Astrocyte (in vitro differentiated cells and primary cell): ENCODE data around the gene ULK3. TPM values are rescaled to one million over a fixed set of nuclear protein-coding genes. Genes with fewer than 3 reads are reported as not detected.

Experiments
- DNase-seq: peaks from one replicate; pipeline ENCODE4 v3.0.0-alpha.2; 2010; ENCODE audit warnings: low read depth
- FAIRE-seq: peaks from 2 replicates; lab custom pipeline; 2011; peaks lifted over from hg19 to GRCh38; lab: Jason Lieb, UNC
- H2AFZ ChIP-seq: 2 replicates; pipeline ENCODE4 v1.6.0; 2012; ENCODE audit warnings: low read depth, low read length, inconsistent platforms
- H3K27ac ChIP-seq: 2 replicates; pipeline ENCODE4 v1.5.1; 2011; ENCODE audit warnings: low read depth, low read length, inconsistent platforms
- H3K27me3 ChIP-seq: 2 replicates; pipeline ENCODE4 v1.6.0; 2011; ENCODE audit warnings: low read length, inconsistent platforms; ENCODE audit not compliant: insufficient read depth
- H3K36me3 ChIP-seq: 2 replicates; pipeline ENCODE4 v1.5.1; 2011; ENCODE audit warnings: low read length, inconsistent platforms; ENCODE audit not compliant: insufficient read depth
- H3K4me1 ChIP-seq: 2 replicates; pipeline ENCODE4 v1.5.1; 2011; ENCODE audit warnings: low read length, inconsistent platforms; ENCODE audit not compliant: insufficient read depth
- H3K4me2 ChIP-seq: 2 replicates; pipeline ENCODE4 v1.6.0; 2012; ENCODE audit warnings: low read length, inconsistent platforms
- H3K4me3 ChIP-seq: 2 replicates; pipeline ENCODE4 v1.5.1; 2011; ENCODE audit warnings: low read depth, mild to moderate bottlenecking, low read length, inconsistent platforms; ENCODE audit not compliant: insufficient read depth
- H3K79me2 ChIP-seq: 2 replicates; pipeline ENCODE4 v1.6.0; 2012; ENCODE audit warnings: mild to moderate bottlenecking, low read length, inconsistent platforms; ENCODE audit not compliant: insufficient read depth
- H3K9ac ChIP-seq: 2 replicates; pipeline ENCODE4 v1.6.0; 2012; ENCODE audit warnings: mild to moderate bottlenecking, low read length, inconsistent platforms
- H3K9me3 ChIP-seq: 2 replicates; pipeline ENCODE4 v1.5.1; 2012; ENCODE audit warnings: low read depth, mild to moderate bottlenecking, low read length, inconsistent platforms; ENCODE audit not compliant: insufficient read depth
- H4K20me1 ChIP-seq: 2 replicates; pipeline ENCODE4 v1.6.0; 2012; ENCODE audit warnings: low read length, inconsistent platforms; ENCODE audit not compliant: insufficient read depth
- H3K27ac Mint-ChIP-seq: one replicate; pipeline ENCODE4 v1.8.0; 2021; ENCODE audit warnings: mild to moderate bottlenecking, mixed read lengths; ENCODE audit not compliant: unreplicated experiment
- H3K27me3 Mint-ChIP-seq: one replicate; pipeline ENCODE4 v1.8.0; 2021; ENCODE audit warnings: low read depth, mixed read lengths; ENCODE audit not compliant: unreplicated experiment
- H3K36me3 Mint-ChIP-seq: one replicate; pipeline ENCODE4 v1.8.0; 2021; ENCODE audit warnings: low read depth, mixed read lengths; ENCODE audit not compliant: unreplicated experiment
- H3K4me1 Mint-ChIP-seq: one replicate; pipeline ENCODE4 v1.8.0; 2021; ENCODE audit warnings: low read depth, mixed read lengths; ENCODE audit not compliant: unreplicated experiment
- H3K4me3 Mint-ChIP-seq: one replicate; pipeline ENCODE4 v1.8.0; 2021; ENCODE audit warnings: mild to moderate bottlenecking, moderate library complexity, mixed read lengths; ENCODE audit not compliant: unreplicated experiment
- H3K9me3 Mint-ChIP-seq: one replicate; pipeline ENCODE4 v1.8.0; 2021; ENCODE audit warnings: mild to moderate bottlenecking, mixed read lengths; ENCODE audit not compliant: unreplicated experiment
- EZH2 ChIP-seq: IDR thresholded peaks from 2 replicates; pipeline ENCODE4 v1.6.1; 2012; ENCODE audit warnings: mild to moderate bottlenecking, low read length, inconsistent platforms; ENCODE audit not compliant: insufficient read depth
- total RNA-seq: library from RNA; stranded (reverse); gene quantifications from 2 replicates; pipeline ENCODE4 v1.2.1, GENCODE V29; 2021
- TF ChIP-seq, protein P1 (sequence below): IDR thresholded peaks from 2 replicates; pipeline ENCODE4 v1.5.1; 2011; ENCODE audit warnings: low read depth, mild to moderate bottlenecking, inconsistent platforms, low read length, moderate library complexity; ENCODE audit not compliant: insufficient read depth

ULK3 gene
- total RNA-seq, 1 donor from 2014 or later: 15.6 TPM

DNA sequence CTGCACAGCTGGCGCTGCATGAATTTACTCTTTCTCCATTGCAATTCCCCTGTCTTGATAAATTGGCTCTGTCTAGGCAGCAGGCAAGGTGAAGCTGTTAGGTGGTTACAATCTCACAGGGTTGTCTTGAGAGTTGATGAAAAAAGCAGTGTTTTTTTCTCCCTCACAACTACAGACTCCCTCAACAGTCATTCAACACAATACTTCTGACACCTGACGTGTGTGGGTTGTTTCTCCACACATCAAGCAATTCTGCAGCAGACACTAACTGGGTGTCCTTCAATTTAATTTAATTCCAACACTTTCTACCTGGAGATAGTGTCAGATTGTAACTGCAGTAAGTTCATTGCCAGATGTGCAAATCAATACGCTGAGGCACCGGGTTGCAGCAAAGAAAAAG, 35.3 kb upstream of the ULK3 start:
- peaks cover 1% of the 10 kb centered on the region for H3K27me3 Mint-ChIP-seq
- Histone ChIP-seq H2AFZ (no peak overlapping the region), H3K9ac (no peak overlapping the region), H3K27me3 (no peaks in the 10 kb centered on the region), H3K9me3 (peaks cover 5% of the 10 kb centered on the region), H3K4me3 (no peak overlapping the region), H4K20me1 (no peaks in the 10 kb centered on the region), H3K4me1 (peaks cover 3% of the 10 kb centered on the region), H3K4me2 (no peak overlapping the region), H3K79me2 (no peaks in the 10 kb centered on the region), H3K27ac (no peak overlapping the region), H3K36me3 (no peaks in the 10 kb centered on the region)
- H3K4me3 Mint-ChIP-seq: no peak overlapping the region
- FAIRE-seq (no peak), DNase-seq (no peak)
- no peak overlapping the region for H3K27ac Mint-ChIP-seq
- no peaks in the 10 kb centered on the region for H3K4me1 Mint-ChIP-seq
- TF ChIP-seq EZH2: no peak
- TF ChIP-seq, protein P1, sequence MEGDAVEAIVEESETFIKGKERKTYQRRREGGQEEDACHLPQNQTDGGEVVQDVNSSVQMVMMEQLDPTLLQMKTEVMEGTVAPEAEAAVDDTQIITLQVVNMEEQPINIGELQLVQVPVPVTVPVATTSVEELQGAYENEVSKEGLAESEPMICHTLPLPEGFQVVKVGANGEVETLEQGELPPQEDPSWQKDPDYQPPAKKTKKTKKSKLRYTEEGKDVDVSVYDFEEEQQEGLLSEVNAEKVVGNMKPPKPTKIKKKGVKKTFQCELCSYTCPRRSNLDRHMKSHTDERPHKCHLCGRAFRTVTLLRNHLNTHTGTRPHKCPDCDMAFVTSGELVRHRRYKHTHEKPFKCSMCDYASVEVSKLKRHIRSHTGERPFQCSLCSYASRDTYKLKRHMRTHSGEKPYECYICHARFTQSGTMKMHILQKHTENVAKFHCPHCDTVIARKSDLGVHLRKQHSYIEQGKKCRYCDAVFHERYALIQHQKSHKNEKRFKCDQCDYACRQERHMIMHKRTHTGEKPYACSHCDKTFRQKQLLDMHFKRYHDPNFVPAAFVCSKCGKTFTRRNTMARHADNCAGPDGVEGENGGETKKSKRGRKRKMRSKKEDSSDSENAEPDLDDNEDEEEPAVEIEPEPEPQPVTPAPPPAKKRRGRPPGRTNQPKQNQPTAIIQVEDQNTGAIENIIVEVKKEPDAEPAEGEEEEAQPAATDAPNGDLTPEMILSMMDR: no peak
- no peaks in the 10 kb centered on the region for H3K9me3 Mint-ChIP-seq
- H3K36me3 Mint-ChIP-seq: peaks cover 6% of the 10 kb centered on the region

DNA sequence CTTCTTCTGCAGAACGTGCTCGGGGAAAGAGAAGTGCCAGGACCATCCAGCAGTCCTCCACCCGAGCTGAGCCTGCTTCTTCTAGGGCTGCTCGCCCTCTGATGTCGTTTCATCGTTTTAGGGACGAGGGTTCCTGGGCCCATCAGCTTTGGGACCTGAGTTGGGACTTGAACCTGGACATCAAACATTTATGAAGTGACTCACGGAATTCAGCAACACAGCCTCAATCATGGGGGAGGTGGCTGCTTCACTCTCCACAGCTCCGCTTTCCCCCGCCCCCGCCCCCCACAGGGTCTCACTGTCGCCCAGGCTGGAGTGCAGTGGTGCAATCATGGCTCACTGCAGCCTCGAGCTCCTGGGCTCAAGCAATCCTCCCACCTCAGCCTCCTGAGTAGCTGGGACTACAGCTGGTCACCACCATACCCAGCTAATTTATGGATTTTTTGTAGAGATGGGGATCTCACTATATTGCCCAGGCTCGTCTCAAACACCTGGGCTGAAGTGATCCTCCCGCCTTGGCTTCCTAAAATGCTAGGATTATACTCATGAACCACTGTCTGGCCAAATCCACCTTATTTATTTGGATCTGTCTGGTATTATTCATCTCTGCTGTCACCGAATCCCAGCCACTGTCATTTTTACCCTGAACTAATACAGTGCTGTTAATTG, 30.9 kb upstream of the ULK3 start:
- H3K4me3 ChIP-seq: peak overlapping the region; percentile 67
- TF ChIP-seq, protein P1: no peak
- no peak for TF ChIP-seq EZH2
- peak overlapping the region; percentile 98 for H3K4me3 Mint-ChIP-seq
- H3K9ac ChIP-seq: peak overlapping the region; percentile 96
- H3K36me3 Mint-ChIP-seq: peaks cover 2% of the 10 kb centered on the region
- H3K27me3 ChIP-seq: no peaks in the 10 kb centered on the region
- H3K4me1 ChIP-seq: peaks cover 8% of the 10 kb centered on the region
- H4K20me1 ChIP-seq: peaks cover 36% of the 10 kb centered on the region
- H3K27ac Mint-ChIP-seq: no peak overlapping the region
- peaks cover 39% of the 10 kb centered on the region for H3K79me2 ChIP-seq
- no peaks in the 10 kb centered on the region for H3K9me3 Mint-ChIP-seq
- H3K36me3 ChIP-seq: no peaks in the 10 kb centered on the region
- DNase-seq (no peak), FAIRE-seq (no peak)
- H3K9me3 ChIP-seq: no peaks in the 10 kb centered on the region
- peak overlapping the region; percentile 78 for H2AFZ ChIP-seq
- H3K4me2 ChIP-seq: peak overlapping the region; percentile 86
- H3K27ac ChIP-seq: no peak overlapping the region
- peaks cover 1% of the 10 kb centered on the region for H3K27me3 Mint-ChIP-seq
- H3K4me1 Mint-ChIP-seq: peaks cover 23% of the 10 kb centered on the region
